22Rv1 (cell line): ENCODE measurements around the gene KIAA1958.

Experiments
- ZFX ChIP-seq: fragments of 450-650 bp; IDR thresholded peaks from 2 replicates; pipeline ENCODE4 v1.6.1; 2017; ENCODE audit warnings: antibody characterized with exemption, borderline replicate concordance
- TF ChIP-seq, protein P1 (sequence below): fragments of 450-650 bp; IDR thresholded peaks from 2 replicates; pipeline ENCODE4 v1.5.1; 2017; ENCODE audit warnings: mild to moderate bottlenecking

- TF ChIP-seq, protein P1, sequence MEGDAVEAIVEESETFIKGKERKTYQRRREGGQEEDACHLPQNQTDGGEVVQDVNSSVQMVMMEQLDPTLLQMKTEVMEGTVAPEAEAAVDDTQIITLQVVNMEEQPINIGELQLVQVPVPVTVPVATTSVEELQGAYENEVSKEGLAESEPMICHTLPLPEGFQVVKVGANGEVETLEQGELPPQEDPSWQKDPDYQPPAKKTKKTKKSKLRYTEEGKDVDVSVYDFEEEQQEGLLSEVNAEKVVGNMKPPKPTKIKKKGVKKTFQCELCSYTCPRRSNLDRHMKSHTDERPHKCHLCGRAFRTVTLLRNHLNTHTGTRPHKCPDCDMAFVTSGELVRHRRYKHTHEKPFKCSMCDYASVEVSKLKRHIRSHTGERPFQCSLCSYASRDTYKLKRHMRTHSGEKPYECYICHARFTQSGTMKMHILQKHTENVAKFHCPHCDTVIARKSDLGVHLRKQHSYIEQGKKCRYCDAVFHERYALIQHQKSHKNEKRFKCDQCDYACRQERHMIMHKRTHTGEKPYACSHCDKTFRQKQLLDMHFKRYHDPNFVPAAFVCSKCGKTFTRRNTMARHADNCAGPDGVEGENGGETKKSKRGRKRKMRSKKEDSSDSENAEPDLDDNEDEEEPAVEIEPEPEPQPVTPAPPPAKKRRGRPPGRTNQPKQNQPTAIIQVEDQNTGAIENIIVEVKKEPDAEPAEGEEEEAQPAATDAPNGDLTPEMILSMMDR, result no peak
- no peak for TF ChIP-seq ZFX
Observed at GRCh38 chr9:112507001-112507680, 20.5 kb downstream of the KIAA1958 start.
